Ovary (tissue), 9 donors: ENCODE results near the gene SPTSSA. TPM values are rescaled to one million over a fixed set of nuclear protein-coding genes. Genes with fewer than 3 reads are reported as not detected.
"Not testable (repeated sequence)": the region's sequence is repeated elsewhere in the genome, so short reads cannot be mapped to it uniquely, and the experiment has no call there.

Experiments
- DNase-seq, 5 donors: peaks; one replicate each; pipeline ENCODE4 v3.0.0-alpha.2; 2019 to 2020
- H3K27ac ChIP-seq, 2 donors: fragments of 200-600 bp; one replicate each; pipeline versions ENCODE4 v1.5.1 to v1.8.0; 2019 to 2022
- H3K27me3 ChIP-seq: fragments of 200-600 bp; one replicate; pipeline ENCODE4 v1.8.0; 2022
- H3K36me3 ChIP-seq: fragments of 200-600 bp; sonication (generic); one replicate; pipeline ENCODE4 v1.5.1; 2019
- H3K4me1 ChIP-seq: one replicate; pipeline ENCODE4 v1.8.1; 2013; ENCODE audit warnings: mild to moderate bottlenecking, moderate library complexity; ENCODE audit not compliant: insufficient read depth
- H3K4me3 ChIP-seq: fragments of 200-600 bp; sonication (generic); one replicate; pipeline ENCODE4 v1.5.1; 2017
- H3K9me3 ChIP-seq, 2 donors: fragments of 200-600 bp in 1 of 2; sonication (generic) in 1 of 2; one replicate each; pipeline versions ENCODE4 v1.5.1 to v1.8.1; 2013 to 2019; ENCODE audit warnings: mild to moderate bottlenecking in 1 of 2, moderate library complexity in 1 of 2
- EP300 ChIP-seq: sonication (generic); formaldehyde crosslinking; IDR thresholded peaks from one replicate; pipeline ENCODE4 v1.6.1; 2017; ENCODE audit warnings: antibody characterized with exemption
- POLR2A ChIP-seq: fragments of 450-650 bp; IDR thresholded peaks from one replicate; pipeline ENCODE4 v1.6.1; 2017; ENCODE audit warnings: antibody characterized with exemption, mild to moderate bottlenecking, moderate library complexity
- WGBS, 3 donors: extraction: QIAGEN DNeasy Blood & Tissue Kit in 1 of 3; methylation state at CpG; one replicate each; pipeline versions ENCODE4 v1.1.5 to v1.1.7; 2013 to 2017; 5-methylcytosine and 5-hydroxymethylcytosine counted together
- intact Hi-C, 4 donors: fragments of 100-400 bp; cut with DNase I; formaldehyde crosslinking; loops; one replicate each; pipeline versions ENCODE4 v1.11.0 to v1.15.1; 2022 to 2023
- polyA plus RNA-seq, 2 donors: library from polyadenylated mRNA; stranded (reverse); fragments of 200-250 nt in 1 of 2; fragments of 350-450 nt in 1 of 2; fragmentation: Illumina TruSeq in 1 of 2; extraction: RNeasy Lipid Tissue Mini Kit (QIAGEN cat#74804) in 1 of 2; gene quantifications; one replicate each; pipeline ENCODE4 v1.2.3, GENCODE V29; 2013 to 2014
- total RNA-seq, 7 donors: library from RNA; depleted of rRNA in 2 of 7; stranded (reverse); fragments of >200 nt in 2 of 7; fragmentation: NEBNext Ultra II Directional in 3 of 7; extraction: Animal tissue kit (Norgen Biotek cat#: 25700) in 3 of 7; gene quantifications; one replicate each; pipeline versions ENCODE4 v1.1.0 to v1.2.4, GENCODE V29; 2016 to 2023
- TF ChIP-seq, protein P1 (sequence below), 3 donors: fragments of 450-650 bp in 2 of 3; fragments of 200-600 bp in 1 of 3; IDR thresholded peaks; one replicate each; pipeline versions ENCODE4 v1.5.1 to v1.8.0; 2016 to 2022; ENCODE audit warnings: antibody characterized with exemption in 3 of 3, mild to moderate bottlenecking in 1 of 3
- donor health status: DM: no; HTN: no; CAD: no; lungs with moderate emphysema.
- donor health status: DM: no; HTN: no; CAD: no.
- donor health status: Bipolar disorder and iron deficiency.
- donor health status: DM: yes; HTN: yes; CAD: no.
- donor health status: DM: no; HTN: no; CAD: no.
- donor health status: DM: yes; HTN: yes; CAD: no.

SPTSSA gene
- total and polyA plus RNA-seq, 9 donors, result 18.9 to 36.1 (median 24.1) TPM

DNA sequence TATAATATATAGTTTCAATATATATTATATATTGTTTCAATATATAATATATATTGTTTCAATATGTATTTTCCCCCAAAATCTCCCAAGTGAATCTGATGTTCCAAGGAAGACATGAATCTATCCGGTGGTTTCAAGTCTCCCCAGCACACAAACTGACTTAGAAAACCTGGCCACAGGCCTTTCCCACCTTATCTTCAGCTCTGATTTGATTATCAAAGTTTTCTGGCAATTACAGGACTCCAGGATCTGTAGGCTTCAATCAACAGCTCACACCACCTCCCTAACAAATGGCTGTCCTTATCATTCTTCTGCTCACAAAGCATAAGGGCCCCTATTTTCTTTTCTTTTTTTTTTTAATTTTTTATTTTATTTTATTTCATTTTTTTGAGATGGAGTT lies 22.7 kb upstream of the SPTSSA start:
- DNase-seq, result no peak
- H3K27ac ChIP-seq, result no peak overlapping the region
- 88 to 96% (median 91%) methylated on average over 1 of the region's 1 CpG for WGBS, 3 donors
- H3K9me3 ChIP-seq, result no peaks in the 10 kb centered on the region
- H3K27me3 ChIP-seq, result no peaks in the 10 kb centered on the region
- no peak overlapping the region for H3K4me3 ChIP-seq
- H3K36me3 ChIP-seq, result no peaks in the 10 kb centered on the region
- intact Hi-C loops, result no loop called here
- no peaks in the 10 kb centered on the region for H3K4me1 ChIP-seq
- TF ChIP-seq, protein P1, sequence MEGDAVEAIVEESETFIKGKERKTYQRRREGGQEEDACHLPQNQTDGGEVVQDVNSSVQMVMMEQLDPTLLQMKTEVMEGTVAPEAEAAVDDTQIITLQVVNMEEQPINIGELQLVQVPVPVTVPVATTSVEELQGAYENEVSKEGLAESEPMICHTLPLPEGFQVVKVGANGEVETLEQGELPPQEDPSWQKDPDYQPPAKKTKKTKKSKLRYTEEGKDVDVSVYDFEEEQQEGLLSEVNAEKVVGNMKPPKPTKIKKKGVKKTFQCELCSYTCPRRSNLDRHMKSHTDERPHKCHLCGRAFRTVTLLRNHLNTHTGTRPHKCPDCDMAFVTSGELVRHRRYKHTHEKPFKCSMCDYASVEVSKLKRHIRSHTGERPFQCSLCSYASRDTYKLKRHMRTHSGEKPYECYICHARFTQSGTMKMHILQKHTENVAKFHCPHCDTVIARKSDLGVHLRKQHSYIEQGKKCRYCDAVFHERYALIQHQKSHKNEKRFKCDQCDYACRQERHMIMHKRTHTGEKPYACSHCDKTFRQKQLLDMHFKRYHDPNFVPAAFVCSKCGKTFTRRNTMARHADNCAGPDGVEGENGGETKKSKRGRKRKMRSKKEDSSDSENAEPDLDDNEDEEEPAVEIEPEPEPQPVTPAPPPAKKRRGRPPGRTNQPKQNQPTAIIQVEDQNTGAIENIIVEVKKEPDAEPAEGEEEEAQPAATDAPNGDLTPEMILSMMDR (IDR thresholded peaks at IDR 0.05), result no peak
- TF ChIP-seq POLR2A (no peak), EP300 (no peak)

DNA sequence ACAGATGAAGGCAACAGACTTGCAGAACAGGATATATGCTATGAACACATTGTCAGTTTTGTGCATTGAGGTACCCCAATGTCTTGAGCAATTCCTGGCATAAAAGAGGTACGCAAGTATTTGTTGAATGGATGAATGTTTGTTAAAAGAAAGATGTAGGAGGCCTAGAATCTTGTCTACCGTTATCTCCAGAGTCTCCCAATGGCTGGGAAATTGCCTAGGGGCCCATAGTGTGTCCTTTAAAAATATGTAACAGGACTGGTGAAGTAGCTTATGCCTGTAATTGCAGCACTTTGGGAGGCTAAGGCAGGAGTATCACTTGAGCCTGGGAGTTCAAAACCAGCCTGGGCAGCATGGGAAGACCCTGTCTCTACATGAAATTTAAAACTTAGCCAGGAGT lies 20.4 kb upstream of the SPTSSA start:
- 85 to 91% (median 87%) methylated on average over 2 of the region's 2 CpGs for WGBS, 3 donors
- no peak for DNase-seq
- no peaks in the 10 kb centered on the region for H3K27me3 ChIP-seq
- no peaks in the 10 kb centered on the region for H3K9me3 ChIP-seq
- intact Hi-C loops, result no loop called here
- H3K4me1 ChIP-seq, result no peaks in the 10 kb centered on the region
- H3K36me3 ChIP-seq, result no peaks in the 10 kb centered on the region
- no peak overlapping the region for H3K4me3 ChIP-seq
- TF ChIP-seq POLR2A, result no peak
- TF ChIP-seq, protein P1 (IDR thresholded peaks at IDR 0.05), result no peak
- no peak for TF ChIP-seq EP300
- no peak overlapping the region for H3K27ac ChIP-seq

DNA sequence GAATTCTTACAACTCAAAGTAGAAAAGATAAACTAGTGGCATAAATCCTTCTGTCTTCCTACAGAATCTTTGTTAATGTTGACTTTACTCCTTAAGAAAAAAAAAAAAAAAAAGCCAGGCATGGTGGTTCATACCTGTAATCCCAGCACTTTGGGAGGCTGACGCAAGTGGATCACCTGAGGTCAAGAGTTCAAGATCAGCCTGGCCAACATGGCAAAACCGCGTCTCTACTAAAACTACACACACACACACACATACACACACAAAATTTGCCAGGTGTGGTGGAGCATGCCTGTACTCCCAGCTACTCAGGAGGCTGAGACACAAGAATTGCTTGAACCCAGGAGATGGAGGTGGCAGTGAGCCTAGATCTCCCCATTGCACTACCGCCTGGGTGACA lies 17.7 kb upstream of the SPTSSA start:
- WGBS, 3 donors, result 77 to 91% (median 87%) methylated on average over 4 of the region's 4 CpGs
- H3K27me3 ChIP-seq, result no peaks in the 10 kb centered on the region
- intact Hi-C loops, result no loop called here
- no peaks in the 10 kb centered on the region for H3K9me3 ChIP-seq
- TF ChIP-seq EP300 (no peak), POLR2A (no peak)
- TF ChIP-seq, protein P1 (IDR thresholded peaks at IDR 0.05), result no peak
- H3K36me3 ChIP-seq, result no peaks in the 10 kb centered on the region
- no peak overlapping the region for H3K27ac ChIP-seq
- H3K4me1 ChIP-seq, result no peaks in the 10 kb centered on the region
- no peak for DNase-seq
- H3K4me3 ChIP-seq, result no peak overlapping the region

DNA sequence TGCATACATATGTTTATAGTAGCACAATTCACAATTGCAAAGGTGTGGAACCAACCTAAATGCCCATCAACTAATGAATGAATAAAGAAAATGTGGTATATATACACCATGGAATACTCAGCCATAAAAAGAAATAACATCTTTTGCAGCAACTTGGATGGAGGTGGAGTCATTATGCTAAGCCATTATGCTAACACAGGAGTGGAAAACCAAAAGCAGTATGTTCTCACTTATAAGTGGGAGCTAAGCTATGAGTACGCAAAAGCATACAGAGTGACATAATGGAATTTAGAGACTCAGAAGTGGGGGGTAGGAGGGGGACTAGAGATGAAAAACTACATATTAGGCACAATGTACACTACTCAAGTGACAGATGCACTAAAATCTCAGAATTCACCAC lies 16.2 kb upstream of the SPTSSA start:
- TF ChIP-seq POLR2A (no peak), EP300 (no peak)
- TF ChIP-seq, protein P1 (IDR thresholded peaks at IDR 0.05), result no peak
- H3K27me3 ChIP-seq, result no peaks in the 10 kb centered on the region
- no peaks in the 10 kb centered on the region for H3K36me3 ChIP-seq
- intact Hi-C loops, result no loop called here
- H3K4me3 ChIP-seq, result no peak overlapping the region
- no peak overlapping the region for H3K27ac ChIP-seq
- no peaks in the 10 kb centered on the region for H3K9me3 ChIP-seq
- no peak for DNase-seq
- 92 to 94% (median 93%) methylated on average over 1 of the region's 1 CpG for WGBS, 3 donors
- no peaks in the 10 kb centered on the region for H3K4me1 ChIP-seq

DNA sequence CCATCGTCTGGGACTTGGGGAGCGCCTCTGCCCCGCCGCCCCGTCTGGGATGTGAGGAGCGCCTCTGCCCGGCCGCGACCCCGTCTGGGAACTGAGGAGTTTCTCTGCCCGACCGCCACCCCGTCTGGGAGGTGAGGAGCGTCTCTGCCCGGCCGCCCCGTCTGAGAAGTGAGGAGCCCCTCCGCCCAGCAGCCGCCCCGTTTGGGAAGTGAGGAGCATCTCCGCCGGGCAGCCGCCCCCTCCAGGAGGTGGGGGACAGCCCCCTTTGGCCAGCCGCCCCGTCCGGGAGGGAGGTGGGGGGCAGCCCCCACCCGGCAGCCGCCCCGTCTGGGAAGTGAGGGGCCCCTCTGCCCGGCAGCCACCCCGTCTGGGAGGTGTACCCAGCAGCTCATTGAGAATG lies 14.0 kb upstream of the SPTSSA start:
- DNase-seq, H3K27me3 ChIP-seq, H3K9me3 ChIP-seq, H3K36me3 ChIP-seq, H3K4me1 ChIP-seq, intact Hi-C loops, H3K27ac ChIP-seq, H3K4me3 ChIP-seq: not testable (repeated sequence)
- WGBS, 3 donors, result 94 to 95% (median 94%) methylated on average over 26 to 31 of the region's 31 CpGs
